B cell (primary cell): ENCODE measurements around the gene ITPR3.

Experiments
- EZH2 ChIP-seq: IDR thresholded peaks from 2 replicates; pipeline ENCODE4 v1.6.1; 2012; ENCODE audit warnings: borderline replicate concordance, low read depth, mild to moderate bottlenecking, moderate library complexity, low read length; ENCODE audit not compliant: insufficient read depth, poor library complexity, severe bottlenecking
- TF ChIP-seq, protein P1 (sequence below): fragments of 200-600 bp; IDR thresholded peaks from one replicate; pipeline ENCODE4 v1.8.0; 2022; ENCODE audit warnings: antibody characterized with exemption, mild to moderate bottlenecking

- TF ChIP-seq, protein P1, sequence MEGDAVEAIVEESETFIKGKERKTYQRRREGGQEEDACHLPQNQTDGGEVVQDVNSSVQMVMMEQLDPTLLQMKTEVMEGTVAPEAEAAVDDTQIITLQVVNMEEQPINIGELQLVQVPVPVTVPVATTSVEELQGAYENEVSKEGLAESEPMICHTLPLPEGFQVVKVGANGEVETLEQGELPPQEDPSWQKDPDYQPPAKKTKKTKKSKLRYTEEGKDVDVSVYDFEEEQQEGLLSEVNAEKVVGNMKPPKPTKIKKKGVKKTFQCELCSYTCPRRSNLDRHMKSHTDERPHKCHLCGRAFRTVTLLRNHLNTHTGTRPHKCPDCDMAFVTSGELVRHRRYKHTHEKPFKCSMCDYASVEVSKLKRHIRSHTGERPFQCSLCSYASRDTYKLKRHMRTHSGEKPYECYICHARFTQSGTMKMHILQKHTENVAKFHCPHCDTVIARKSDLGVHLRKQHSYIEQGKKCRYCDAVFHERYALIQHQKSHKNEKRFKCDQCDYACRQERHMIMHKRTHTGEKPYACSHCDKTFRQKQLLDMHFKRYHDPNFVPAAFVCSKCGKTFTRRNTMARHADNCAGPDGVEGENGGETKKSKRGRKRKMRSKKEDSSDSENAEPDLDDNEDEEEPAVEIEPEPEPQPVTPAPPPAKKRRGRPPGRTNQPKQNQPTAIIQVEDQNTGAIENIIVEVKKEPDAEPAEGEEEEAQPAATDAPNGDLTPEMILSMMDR: no peak
- no peak for TF ChIP-seq EZH2
Observed at GRCh38 chr6:33742092-33742491, 121.0 kb downstream of the ITPR3 start.
